NCI-H2107 treated with DMSO at 0.1 percent for 48 hours (cell line): Measurements from ENCODE around the gene MTX3.

ENCODE experiments used
- DNase-seq: peaks from one replicate; lab custom pipeline; 2025; ENCODE audit not compliant: unreplicated experiment; lab: John Stamatoyannopoulos, UW

MTX3 gene

GRCh38 chr5:79983618-79984017 lies 7.4 kb downstream of the MTX3 start:
- no peak for DNase-seq

- DNase-seq, result no peak
Observed at GRCh38 chr5:79982136-79982535, 8.9 kb downstream of the MTX3 start.

GRCh38 chr5:79976759-79977515 lies 14.1 kb downstream of the MTX3 start:
- no peak for DNase-seq

- DNase-seq, result no peak
Observed at GRCh38 chr5:79975422-79975821, 15.6 kb downstream of the MTX3 start.

- no peak for DNase-seq
Observed at GRCh38 chr5:79974886-79975285, 16.2 kb downstream of the MTX3 start.

GRCh38 chr5:79973996-79974395 lies 17.1 kb downstream of the MTX3 start:
- no peak for DNase-seq

- DNase-seq, result no peak
Observed at GRCh38 chr5:79973511-79973910, 17.6 kb downstream of the MTX3 start.

GRCh38 chr5:79971156-79971555 lies 19.9 kb downstream of the MTX3 start:
- no peak for DNase-seq

- no peak for DNase-seq
Observed at GRCh38 chr5:79966448-79966847, 24.6 kb downstream of the MTX3 start.

GRCh38 chr5:79964136-79964535 lies 26.9 kb downstream of the MTX3 start:
- DNase-seq, result no peak

- DNase-seq, result no peak
Observed at GRCh38 chr5:79963261-79964061, 27.6 kb downstream of the MTX3 start.

- DNase-seq, result no peak
Observed at GRCh38 chr5:79962575-79963222, 28.4 kb downstream of the MTX3 start.

GRCh38 chr5:79961716-79962574 lies 29.1 kb downstream of the MTX3 start:
- no peak for DNase-seq

GRCh38 chr5:79959407-79959806 lies 31.7 kb downstream of the MTX3 start:
- DNase-seq, result no peak

GRCh38 chr5:79955941-79956670 lies 35.0 kb downstream of the MTX3 start:
- no peak for DNase-seq

GRCh38 chr5:79955356-79955895 lies 35.6 kb downstream of the MTX3 start:
- DNase-seq, result no peak

GRCh38 chr5:79954620-79955019 lies 36.4 kb downstream of the MTX3 start:
- no peak for DNase-seq

GRCh38 chr5:79947567-79947966 lies 43.5 kb downstream of the MTX3 start:
- no peak for DNase-seq

GRCh38 chr5:79938468-79938867 lies 52.6 kb downstream of the MTX3 start:
- no peak for DNase-seq

- DNase-seq, result no peak
Observed at GRCh38 chr5:79936646-79937216, 54.3 kb downstream of the MTX3 start.
